Natural killer cell (primary cell): ENCODE measurements around the gene CDK18. TPM values are rescaled to one million over a fixed set of nuclear protein-coding genes. Genes with fewer than 3 reads are reported as not detected.
A peak's percentile ranks its signal among the peaks of the same experiment; 100 is the strongest.

Experiments used
- ATAC-seq, 3 donors: fragments of 150-1000 bp in 2 of 3; fragments of 200-7000 bp in 1 of 3; cut with Tn5 transposase; 1 replicate in 1 of 3; 2 replicates in 2 of 3; pipeline ENCODE4 v1.10.0; 2021; ENCODE audit warnings: mild to moderate bottlenecking in 2 of 3, moderate library complexity in 2 of 3
- DNase-seq, 2 donors: peaks; one replicate each; pipeline versions ENCODE4 v3.0.0 to v3.0.0-alpha.2; 2013 to 2021; ENCODE audit warnings: mixed read lengths in 1 of 2
- H3K27ac ChIP-seq: one replicate; pipeline ENCODE4 v1.5.1; 2013; ENCODE audit warnings: mild to moderate bottlenecking, low read length
- H3K27me3 ChIP-seq: one replicate; pipeline ENCODE4 v1.6.1; 2013; ENCODE audit warnings: low read length; ENCODE audit not compliant: control insufficient read depth, insufficient read depth
- H3K36me3 ChIP-seq: one replicate; pipeline ENCODE4 v1.6.1; 2013; ENCODE audit warnings: low read length; ENCODE audit not compliant: control insufficient read depth, insufficient read depth
- H3K4me1 ChIP-seq: one replicate; pipeline ENCODE4 v1.6.1; 2013; ENCODE audit warnings: low read length; ENCODE audit not compliant: control insufficient read depth, insufficient read depth
- H3K4me3 ChIP-seq: one replicate; pipeline ENCODE4 v1.5.1; 2013; ENCODE audit warnings: low read length
- H3K9me3 ChIP-seq: one replicate; pipeline ENCODE4 v1.6.1; 2013; ENCODE audit warnings: low read length; ENCODE audit not compliant: control insufficient read depth, insufficient read depth
- H3K27ac Mint-ChIP-seq, 2 donors: one replicate each; pipeline ENCODE4 v1.8.0; 2022; ENCODE audit warnings: mild to moderate bottlenecking in 2 of 2, mixed read lengths in 2 of 2, moderate library complexity in 1 of 2
- H3K27me3 Mint-ChIP-seq, 2 donors: one replicate each; pipeline ENCODE4 v1.8.0; 2022; ENCODE audit warnings: low read depth in 2 of 2, mixed read lengths in 2 of 2
- H3K36me3 Mint-ChIP-seq: one replicate; pipeline ENCODE4 v1.8.0; 2022; ENCODE audit warnings: mixed read lengths
- H3K4me1 Mint-ChIP-seq, 2 donors: one replicate each; pipeline ENCODE4 v1.8.0; 2022; ENCODE audit warnings: mixed read lengths in 2 of 2
- H3K4me3 Mint-ChIP-seq: one replicate; pipeline ENCODE4 v1.8.0; 2022; ENCODE audit warnings: mild to moderate bottlenecking, moderate library complexity, mixed read lengths
- H3K9me3 Mint-ChIP-seq, 2 donors: one replicate each; pipeline ENCODE4 v1.8.0; 2022; ENCODE audit warnings: mixed read lengths in 2 of 2
- WGBS: methylation state at CpG from one replicate; pipeline ENCODE4 v1.1.7; 2013; ENCODE audit warnings: missing lambda C conversion rate; ENCODE audit not compliant: insufficient coverage; 5-methylcytosine and 5-hydroxymethylcytosine counted together
- intact Hi-C: fragments of 100-400 bp; cut with micrococcal nuclease; formaldehyde crosslinking; loops from one replicate; pipeline ENCODE4 v1.14.2; 2022
- total RNA-seq, 4 donors: library from RNA; stranded (reverse); fragments of 120-200 nt in 1 of 4; gene quantifications; one replicate each; pipeline versions ENCODE4 v1.2.3 to v1.2.4, GENCODE V29; 2013 to 2022
- TF ChIP-seq, protein P1 (sequence below): fragments of 200-600 bp; IDR thresholded peaks from one replicate; pipeline ENCODE4 v1.8.0; 2022; ENCODE audit warnings: antibody characterized with exemption

The CDK18 gene
- total RNA-seq, 3 donors from 2014 or later (not counting 1 experiment from before 2014, with no cell fraction given) = 1.9 to 5.3 (median 4.0) TPM

- peak in 1 of 3 donors; percentile 35 for ATAC-seq
- WGBS = 2% methylated on average over 47 of the region's 47 CpGs
- no peaks in the 10 kb centered on the region for H3K9me3 Mint-ChIP-seq
Measured at GRCh38 chr1:205456383-205456867, 48.0 kb upstream of the CDK18 start.

DNA sequence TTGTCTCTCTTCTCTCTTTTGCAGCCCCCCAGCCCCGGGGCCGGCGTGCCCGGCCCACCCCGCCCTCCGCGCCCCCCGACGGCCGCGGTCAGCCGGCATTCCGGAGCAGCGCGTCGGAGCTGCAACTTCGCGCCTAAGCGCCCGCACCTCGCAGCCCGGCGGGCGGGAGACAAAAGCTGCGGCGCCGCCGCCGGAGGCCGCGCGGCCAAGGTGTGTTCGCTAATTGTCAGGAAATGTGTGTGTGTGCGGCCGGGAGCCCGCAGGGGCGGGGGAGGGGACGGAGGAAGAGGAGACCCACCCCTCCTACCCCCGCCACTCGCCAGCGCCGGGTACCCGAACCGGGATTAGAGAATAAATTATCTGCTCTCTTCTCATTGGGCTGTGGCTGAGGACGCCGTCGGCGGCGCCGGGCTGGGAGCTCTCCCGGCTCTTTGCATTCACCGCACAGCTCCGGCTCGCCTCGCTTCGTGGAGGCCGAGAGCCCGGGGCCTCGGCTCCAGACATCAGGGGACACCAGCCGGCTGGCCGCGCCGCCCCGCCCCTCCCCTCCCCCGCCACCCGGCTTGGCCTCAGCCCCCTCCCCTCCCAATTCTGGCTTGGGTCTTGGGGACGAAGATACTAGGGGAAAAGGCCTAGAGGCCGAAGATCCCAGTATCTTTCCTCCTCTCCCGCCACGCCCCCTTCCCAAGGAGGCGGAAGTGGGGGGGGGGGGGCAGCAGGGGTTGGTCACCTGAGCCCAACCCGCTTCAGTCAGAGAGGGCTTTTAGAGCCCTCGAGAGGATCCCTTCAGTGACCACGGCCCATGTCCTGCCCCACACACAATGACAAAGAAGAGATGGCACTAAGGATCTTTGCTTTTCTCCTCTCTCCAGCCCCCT is 47.4 kb upstream of the CDK18 start:
- ATAC-seq (peak in 2 of 3 donors; percentile 40 to 53), DNase-seq (peak in 1 of 2 donors; percentile 38)
- no peak overlapping the region for H3K27ac Mint-ChIP-seq
- no peaks in the 10 kb centered on the region for H3K36me3 ChIP-seq
- no peaks in the 10 kb centered on the region for H3K9me3 ChIP-seq
- no peak overlapping the region for H3K27ac ChIP-seq
- TF ChIP-seq, protein P1, sequence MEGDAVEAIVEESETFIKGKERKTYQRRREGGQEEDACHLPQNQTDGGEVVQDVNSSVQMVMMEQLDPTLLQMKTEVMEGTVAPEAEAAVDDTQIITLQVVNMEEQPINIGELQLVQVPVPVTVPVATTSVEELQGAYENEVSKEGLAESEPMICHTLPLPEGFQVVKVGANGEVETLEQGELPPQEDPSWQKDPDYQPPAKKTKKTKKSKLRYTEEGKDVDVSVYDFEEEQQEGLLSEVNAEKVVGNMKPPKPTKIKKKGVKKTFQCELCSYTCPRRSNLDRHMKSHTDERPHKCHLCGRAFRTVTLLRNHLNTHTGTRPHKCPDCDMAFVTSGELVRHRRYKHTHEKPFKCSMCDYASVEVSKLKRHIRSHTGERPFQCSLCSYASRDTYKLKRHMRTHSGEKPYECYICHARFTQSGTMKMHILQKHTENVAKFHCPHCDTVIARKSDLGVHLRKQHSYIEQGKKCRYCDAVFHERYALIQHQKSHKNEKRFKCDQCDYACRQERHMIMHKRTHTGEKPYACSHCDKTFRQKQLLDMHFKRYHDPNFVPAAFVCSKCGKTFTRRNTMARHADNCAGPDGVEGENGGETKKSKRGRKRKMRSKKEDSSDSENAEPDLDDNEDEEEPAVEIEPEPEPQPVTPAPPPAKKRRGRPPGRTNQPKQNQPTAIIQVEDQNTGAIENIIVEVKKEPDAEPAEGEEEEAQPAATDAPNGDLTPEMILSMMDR = no peak
- H3K4me1 Mint-ChIP-seq = peaks cover 16 to 20% of the 10 kb centered on the region in 2 donors
- H3K4me1 ChIP-seq = peaks cover 29% of the 10 kb centered on the region
- 1% methylated on average over 59 of the region's 74 CpGs for WGBS
- peak overlapping the region; percentile 76 for H3K4me3 Mint-ChIP-seq
- H3K4me3 ChIP-seq = no peak overlapping the region
- H3K27me3 ChIP-seq = peaks cover 40% of the 10 kb centered on the region
- intact Hi-C loops = no loop called here
- no peaks in the 10 kb centered on the region for H3K9me3 Mint-ChIP-seq
- H3K36me3 Mint-ChIP-seq = no peaks in the 10 kb centered on the region
- peaks cover 63 to 67% of the 10 kb centered on the region in 2 donors for H3K27me3 Mint-ChIP-seq

More at GRCh38 chr1:205456383-205456867, 48.0 kb upstream of the CDK18 start:
- Histone ChIP-seq H3K4me1 (peaks cover 29% of the 10 kb centered on the region), H3K4me3 (peak overlapping the region; percentile 17), H3K9me3 (no peaks in the 10 kb centered on the region), H3K27ac (no peak overlapping the region), H3K36me3 (no peaks in the 10 kb centered on the region), H3K27me3 (peaks cover 40% of the 10 kb centered on the region)
- H3K36me3 Mint-ChIP-seq = no peaks in the 10 kb centered on the region
- H3K27ac Mint-ChIP-seq = no peak overlapping the region
- peak overlapping the region; percentile 85 for H3K4me3 Mint-ChIP-seq
- peaks cover 16 to 20% of the 10 kb centered on the region in 2 donors for H3K4me1 Mint-ChIP-seq
- intact Hi-C loops = no loop called here
- H3K27me3 Mint-ChIP-seq = peaks cover 63 to 67% of the 10 kb centered on the region in 2 donors
- DNase-seq = peak in 1 of 2 donors; percentile 21
- TF ChIP-seq, protein P1 = no peak

DNA sequence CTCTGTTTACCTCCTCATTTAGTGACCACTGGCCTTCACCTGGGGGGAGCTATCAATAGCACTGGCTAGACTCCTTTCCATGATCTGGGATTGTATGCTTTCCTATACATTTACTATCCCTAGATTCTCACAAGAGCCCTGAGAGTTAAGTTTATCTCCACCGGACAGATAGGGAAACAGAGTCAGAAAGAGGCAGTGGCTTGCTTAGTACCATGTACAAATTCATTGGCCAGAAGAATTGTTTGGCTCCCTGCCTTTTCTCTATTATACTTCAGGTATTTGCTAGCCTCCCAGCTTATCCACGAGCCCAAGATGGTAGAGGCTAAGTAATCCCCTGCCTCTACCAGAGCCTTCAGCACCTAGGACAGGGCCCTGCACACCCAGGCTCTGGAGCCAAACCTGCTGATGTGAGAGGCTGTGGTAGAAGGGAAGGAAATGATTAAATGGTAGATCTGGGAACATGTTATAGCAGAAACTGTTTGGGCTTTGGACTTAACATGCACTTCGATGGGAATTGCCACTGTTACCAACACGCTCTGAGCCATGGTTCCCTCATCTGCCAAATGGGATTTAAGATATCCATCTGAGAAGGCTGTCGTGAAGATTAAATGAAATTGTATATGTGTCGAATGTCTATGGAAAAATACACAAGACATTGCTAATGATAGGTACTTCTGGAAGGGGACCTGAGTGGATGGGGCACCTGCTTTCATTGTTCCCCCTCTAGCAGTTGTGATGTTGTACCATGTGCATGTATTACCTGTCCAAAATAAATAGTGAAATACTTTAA is 45.5 kb upstream of the CDK18 start:
- Mint-ChIP-seq H3K27me3 (peaks cover 47 to 53% of the 10 kb centered on the region in 2 donors), H3K9me3 (no peaks in the 10 kb centered on the region), H3K27ac (no peak overlapping the region), H3K36me3 (no peaks in the 10 kb centered on the region), H3K4me1 (peaks cover 16 to 20% of the 10 kb centered on the region in 2 donors), H3K4me3 (peak overlapping the region; percentile 13)
- peaks cover 29% of the 10 kb centered on the region for H3K4me1 ChIP-seq
- no peaks in the 10 kb centered on the region for H3K9me3 ChIP-seq
- peak in 1 of 2 donors; percentile 58 for DNase-seq
- intact Hi-C loops = no loop called here
- TF ChIP-seq, protein P1 = no peak
- H3K4me3 ChIP-seq = no peak overlapping the region
- peaks cover 32% of the 10 kb centered on the region for H3K27me3 ChIP-seq
- no peak overlapping the region for H3K27ac ChIP-seq
- H3K36me3 ChIP-seq = no peaks in the 10 kb centered on the region
- 62% methylated on average over 6 of the region's 6 CpGs for WGBS
- peak; percentile 57 to 82 (median 69) for ATAC-seq
